ENCODE measurements around the gene LARP6.
"Not testable (repeated sequence)": the region's sequence is repeated elsewhere in the genome, so short reads cannot be mapped to it uniquely, and the experiment has no call there.

The LARP6 gene

DNA sequence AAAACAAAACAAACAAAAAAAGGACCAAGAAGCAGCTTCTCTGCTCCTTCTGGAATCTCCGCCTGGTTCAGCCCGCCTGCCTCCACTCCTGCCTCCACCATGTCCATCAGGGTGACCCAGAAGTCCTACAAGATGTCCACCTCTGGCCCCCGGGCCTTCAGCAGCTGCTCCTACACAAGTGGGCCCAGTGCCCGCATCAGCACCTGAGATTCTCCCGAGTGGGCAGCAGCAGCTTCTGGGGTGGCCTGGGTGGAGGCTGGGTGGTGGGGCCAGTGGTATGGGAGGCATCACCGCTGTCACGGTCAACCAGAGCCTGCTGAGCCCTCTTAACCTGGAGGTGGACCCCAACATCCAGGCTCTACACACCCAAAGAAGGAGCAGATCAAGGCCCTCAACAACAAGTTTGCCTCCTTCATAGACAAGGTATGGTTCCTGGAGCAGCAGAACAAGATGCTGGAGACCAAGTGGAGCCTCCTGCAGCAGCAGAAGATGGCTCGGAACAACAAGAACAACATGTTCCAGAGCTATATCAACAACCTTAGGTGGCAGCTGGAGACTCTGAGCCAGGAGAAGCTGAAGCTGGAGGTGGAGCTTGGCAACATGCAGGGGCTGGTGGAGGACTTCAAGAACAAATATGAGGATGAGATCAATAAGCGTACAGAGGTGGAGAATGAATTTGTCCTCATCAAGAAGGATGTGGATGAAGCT, 4.8 kb upstream of the LARP6 start:
- DNase-seq: not testable (repeated sequence)

DNA sequence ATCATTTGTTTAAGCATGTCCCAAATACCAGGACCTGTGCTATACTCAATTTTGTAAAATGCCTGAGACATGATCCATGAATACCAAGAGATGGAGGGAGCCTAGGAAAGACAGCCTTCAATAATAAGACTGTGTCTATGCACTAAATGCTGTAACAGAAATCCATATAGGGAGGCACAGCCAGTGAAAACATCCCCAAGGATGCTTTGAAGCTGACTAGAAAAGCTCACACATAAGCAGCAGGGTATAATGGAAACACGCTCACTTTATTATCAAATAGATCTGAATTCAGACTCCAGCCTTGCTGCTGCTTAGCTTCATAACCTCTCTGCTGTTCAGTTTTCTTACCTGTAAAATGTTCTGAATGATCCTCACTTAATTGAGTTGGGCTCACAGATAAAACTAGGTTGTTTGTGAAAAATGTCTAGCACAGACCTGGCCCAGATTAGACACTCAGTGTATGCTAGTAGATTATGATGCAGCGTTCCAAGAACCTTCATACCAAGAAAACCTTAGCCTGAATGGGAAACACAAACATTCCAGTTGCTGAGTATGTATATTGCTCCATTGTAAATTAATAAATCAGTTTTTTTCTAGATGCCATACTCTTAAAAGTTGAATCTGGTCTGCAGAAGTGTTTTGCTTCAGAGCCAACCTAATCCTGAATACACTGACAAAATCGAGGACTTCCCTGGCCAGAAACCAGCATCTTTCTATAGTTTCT, 3.8 kb upstream of the LARP6 start:
- DNase-seq: no peak

GRCh38 chr15:70856884-70857561, 3.1 kb upstream of the LARP6 start:
- no peak for DNase-seq

- no peak for DNase-seq
Observed at GRCh38 chr15:70856177-70856883, 2.4 kb upstream of the LARP6 start.

DNA sequence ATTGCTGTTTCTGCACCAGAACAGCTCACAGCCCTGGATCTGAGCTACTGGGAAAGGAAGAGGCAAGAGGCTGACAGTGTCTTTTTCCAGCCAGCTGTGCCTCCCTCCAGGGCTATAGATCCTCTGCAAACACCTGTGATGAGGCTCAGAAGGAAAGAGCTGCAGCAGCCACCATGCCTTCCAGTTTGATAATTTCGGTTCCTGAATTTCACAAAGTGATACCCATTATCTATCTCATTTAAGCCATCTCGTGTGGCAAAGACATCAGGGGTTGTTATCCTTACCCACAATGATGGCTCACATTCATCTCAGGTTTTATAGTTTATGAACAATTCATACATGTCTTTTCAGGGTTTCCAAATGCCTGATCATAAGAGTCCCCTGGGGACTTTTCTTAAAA, 1.8 kb upstream of the LARP6 start:
- DNase-seq: no peak

DNA sequence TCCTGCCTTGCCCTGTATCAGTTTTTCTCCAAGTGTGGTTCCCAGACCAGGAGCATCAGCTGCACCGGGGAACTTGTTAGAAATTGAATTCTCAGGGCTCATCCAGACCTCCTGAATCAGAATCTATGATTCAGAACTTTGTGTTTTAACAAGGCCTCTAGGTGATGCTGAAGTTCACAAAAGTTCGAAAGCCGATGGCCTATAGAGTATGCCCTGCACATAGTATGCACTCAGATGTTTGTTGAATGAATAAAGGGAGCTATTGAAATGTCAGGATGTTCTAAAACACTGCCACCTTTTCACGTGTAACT, 664 bp upstream of the LARP6 start:
- no peak for DNase-seq

DNA sequence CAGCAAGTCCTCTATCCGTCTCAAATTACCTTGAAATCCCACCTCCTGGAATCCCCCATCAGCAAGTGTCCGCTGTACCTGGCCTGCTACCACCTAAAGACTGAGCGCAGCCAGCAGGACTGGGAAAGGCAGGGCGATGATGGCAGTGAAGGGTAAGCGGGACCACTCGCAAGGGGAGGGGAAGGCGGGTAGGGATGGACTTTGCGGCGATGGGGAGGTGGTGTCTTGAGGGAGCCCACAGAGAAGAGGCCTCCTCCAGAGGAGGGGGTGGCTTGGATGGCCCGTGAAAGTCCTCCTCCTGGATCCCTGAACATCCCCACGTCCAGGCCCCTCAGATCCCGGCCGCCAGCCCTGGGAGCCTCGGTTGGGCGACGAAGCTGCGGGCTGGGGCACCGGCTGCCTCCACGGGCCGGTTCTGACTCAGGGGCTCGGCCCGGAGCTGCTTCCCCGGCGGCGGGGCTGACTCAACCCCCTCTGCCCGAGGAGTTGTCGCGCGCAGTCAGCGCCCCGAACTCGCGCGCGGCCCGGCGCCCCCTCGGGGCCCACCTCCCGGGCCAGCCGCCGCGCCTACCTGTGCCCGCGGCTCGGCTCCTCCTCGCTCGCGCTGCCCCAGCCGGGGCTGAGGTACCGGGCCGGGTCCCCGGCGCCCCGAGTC, 512 bp downstream of the LARP6 start:
- DNase-seq: no peak

DNA sequence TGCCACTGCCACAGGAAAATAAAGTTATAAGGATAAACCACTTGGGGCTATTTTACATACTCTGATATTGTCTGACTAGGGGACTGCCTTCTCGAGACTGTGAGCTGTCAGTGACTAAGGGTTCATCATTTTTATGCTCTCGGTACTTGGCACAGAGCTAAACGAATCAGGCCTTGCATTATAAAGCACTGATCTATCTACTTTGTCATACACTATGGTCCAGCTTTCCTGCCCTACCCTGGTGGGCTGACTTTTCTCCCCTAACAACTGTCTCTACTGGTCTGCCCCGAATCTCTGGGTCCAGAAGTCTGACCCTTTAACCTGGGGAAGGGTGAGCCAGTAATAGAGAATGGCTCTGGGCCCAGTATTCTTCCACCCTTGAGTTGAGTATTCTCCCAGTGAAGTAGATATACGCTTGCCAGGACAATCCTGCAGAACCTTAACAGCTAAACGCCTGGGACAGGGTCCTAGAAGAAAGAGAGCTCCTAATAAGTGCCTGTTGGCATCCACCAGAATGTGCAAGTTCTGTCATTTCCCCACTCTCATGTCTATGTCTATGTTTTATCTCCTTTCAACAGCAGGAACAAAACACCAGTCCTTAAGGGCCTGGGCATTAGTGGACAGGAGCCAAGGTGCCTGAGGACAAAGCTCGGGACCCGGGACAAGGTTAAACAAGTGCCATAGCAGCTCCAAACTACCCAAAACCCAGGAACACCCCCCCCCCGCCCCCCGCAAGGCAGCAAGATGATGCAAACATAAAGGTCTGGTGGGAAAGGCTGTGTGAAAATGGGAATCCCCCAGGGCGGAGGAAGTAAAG, 1.2 kb downstream of the LARP6 start:
- DNase-seq: no peak

GRCh38 chr15:70851889-70852288, 2.1 kb downstream of the LARP6 start:
- DNase-seq: no peak

GRCh38 chr15:70845602-70846360, 8.2 kb downstream of the LARP6 start:
- DNase-seq: no peak

GRCh38 chr15:70837476-70837875, 16.5 kb downstream of the LARP6 start:
- DNase-seq: no peak

DNA sequence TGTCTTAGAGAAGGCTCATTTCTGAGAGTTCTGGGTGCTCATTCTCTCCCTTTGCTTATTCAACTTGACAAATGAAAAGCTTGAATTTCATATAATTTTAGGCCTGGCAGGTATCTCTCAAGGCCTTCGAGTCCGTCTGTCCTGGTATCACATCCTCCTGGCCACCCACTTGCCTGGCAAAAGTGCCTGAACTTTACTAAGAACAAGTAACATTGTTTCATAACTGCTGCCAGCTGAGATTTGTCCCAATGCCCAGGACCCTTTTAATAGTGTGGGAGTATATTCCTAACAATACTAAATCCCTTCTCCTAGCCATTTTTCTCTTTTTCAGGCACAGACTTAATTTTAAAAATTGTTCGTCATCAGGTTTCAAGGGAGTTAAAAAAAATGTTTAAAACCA, 18.1 kb downstream of the LARP6 start:
- no peak for DNase-seq

GRCh38 chr15:70835415-70835814, 18.5 kb downstream of the LARP6 start:
- DNase-seq: no peak

GRCh38 chr15:70834999-70835398, 19.0 kb downstream of the LARP6 start:
- DNase-seq: no peak

- DNase-seq: no peak
Observed at GRCh38 chr15:70833861-70834765, 19.8 kb downstream of the LARP6 start.

DNA sequence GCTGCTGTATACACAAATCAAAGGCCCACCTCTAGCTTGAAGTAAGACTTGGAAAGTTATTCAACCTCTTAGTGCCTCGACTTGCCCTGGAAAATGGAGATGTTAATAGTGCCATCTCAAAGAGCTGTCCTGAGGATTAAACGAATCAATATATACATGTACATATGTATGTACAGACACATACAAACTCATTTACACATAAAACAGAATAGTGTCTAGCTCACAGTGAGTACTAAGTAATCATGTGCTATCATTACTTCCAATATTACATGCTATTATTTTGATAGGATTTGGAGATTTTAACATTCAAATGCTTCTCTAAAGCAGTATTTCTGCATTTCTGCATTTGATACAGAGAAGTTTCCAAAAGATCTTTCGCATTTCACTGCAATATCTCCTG, 20.5 kb downstream of the LARP6 start:
- no peak for DNase-seq

DNA sequence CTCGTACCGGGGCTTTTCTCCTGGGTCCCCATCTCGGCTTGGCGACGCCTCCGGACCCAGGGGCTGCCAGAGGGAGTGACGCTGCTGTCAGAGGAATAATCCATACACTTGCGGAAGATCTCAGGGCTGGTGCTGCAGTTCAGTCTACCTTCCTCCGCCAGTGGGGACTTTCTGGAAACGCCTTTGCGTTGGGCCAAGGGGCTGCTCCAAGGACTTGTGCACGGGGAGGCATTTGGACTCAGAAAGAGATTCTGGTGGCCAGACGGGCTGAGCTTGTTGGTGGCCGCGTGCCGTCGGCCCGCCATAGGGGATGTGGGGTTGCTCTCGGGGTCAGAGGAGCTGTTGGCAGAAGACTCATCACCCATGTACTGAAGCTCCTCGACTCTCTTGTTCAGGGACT, 21.8 kb downstream of the LARP6 start:
- DNase-seq: no peak

DNA sequence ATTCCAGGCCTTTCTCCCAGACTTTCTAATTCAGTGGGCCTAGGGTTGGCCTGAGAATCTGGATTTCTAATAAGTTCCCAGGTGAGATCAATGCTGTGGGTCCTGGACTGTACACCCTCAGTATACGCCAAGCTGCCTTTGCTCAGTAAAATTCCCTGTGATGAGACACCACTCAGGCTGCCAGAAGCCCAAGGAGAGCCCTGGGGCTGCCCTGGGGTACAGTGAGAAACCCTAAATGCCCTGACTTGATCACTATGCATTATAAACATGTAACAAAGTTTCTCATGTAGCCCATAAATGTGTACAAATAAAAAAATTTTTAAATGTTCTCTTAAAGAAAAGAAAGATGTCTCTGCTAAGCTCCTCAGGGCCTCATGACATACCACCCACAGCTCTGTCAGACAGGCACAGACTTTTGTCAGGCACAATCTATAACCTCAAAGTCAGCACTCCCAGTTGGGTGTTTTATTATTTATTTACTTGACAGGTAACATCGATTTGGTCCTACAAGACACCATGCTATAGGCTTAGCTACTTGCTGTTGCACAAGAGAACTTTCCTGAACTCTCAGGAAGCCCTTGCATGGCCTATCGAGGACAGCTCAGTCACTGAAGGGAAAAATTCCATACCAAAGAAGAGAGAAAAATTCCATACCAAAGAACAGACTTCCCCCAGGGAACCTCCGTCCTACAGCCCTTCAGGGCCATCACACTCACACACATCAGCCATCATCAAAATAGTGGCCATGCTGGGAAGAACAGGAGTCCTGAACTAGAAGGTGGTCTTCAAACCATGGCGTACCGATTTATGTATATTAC, 22.7 kb downstream of the LARP6 start:
- DNase-seq: no peak

DNA sequence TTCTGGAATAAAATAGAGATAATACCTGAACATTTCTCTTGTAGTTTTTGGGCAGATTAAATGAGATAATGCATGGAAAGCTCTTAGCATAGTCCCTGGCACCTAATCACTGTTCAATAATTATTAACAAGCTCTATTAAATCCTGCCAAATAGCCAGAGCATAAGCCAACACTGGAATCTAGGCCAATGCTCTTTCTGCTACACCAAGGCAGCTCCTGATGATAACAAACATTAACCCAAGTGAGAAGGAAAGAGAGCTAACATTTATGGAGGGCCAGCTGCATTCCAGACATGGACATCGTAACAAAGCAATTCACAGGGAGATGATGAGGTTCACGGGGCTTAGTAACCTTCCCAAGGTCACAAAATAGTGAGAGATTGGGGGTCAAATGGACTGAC, 23.3 kb downstream of the LARP6 start:
- DNase-seq: no peak
